GM21723 (cell line): ENCODE results near the gene RELA.
"Not testable (repeated sequence)": the region's sequence is repeated elsewhere in the genome, so short reads cannot be mapped to it uniquely, and the experiment has no call there.

Source experiments
- ATAC-seq: cut with Tn5 transposase; IDR thresholded peaks from one replicate; pipeline ENCODE4 v1.9.1; 2021; ENCODE audit warnings: mild to moderate bottlenecking, moderate library complexity; ENCODE audit not compliant: unreplicated experiment

Gene RELA

DNA sequence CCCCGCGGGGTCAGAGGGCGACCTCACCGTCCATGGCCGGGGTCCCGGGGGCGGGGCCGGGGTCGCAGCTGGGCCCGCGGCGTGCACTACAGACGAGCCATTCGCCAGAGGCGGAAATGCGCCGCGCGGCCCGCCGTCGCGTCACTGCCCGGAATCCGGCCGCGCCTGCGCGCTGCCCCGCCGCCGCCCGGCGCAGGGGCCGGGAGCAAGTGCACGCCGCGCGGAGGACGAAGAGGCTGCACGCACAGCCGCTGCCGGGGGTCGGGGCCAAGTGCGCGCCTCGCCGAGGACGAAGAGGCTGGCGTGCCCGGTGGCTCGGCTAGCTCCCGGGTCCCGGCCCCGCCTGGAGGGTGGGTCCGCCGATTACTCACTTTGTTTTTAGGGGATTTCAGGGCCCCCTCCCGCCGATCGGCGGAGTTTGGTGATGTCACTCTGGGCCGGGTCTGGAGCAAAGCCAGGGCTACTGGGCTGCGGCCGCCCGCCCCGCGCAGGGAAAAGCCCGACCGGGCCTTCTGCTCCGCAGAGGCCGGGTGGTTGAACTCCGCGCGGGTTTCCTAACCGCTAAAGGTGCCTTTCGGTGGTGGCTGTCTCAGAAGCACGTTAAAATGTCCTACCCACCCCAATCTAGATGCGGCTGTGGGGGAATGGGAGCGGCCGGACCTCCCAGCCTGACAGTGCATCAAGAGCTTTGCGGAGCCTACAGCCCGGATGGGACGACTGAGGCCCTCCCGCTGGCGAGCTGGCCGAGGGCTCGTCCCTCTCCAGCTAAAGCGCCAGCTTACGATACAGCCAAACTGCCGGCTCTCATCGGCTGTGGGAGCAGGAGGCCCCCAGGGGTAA is at the start of gene RELA:
Gene RELA, minus strand, starts transcription at position 118 of the 840 bp plus-strand sequence. Its CDS starts 84 bp downstream, at position 34.
- ATAC-seq = peak; percentile 72

DNA sequence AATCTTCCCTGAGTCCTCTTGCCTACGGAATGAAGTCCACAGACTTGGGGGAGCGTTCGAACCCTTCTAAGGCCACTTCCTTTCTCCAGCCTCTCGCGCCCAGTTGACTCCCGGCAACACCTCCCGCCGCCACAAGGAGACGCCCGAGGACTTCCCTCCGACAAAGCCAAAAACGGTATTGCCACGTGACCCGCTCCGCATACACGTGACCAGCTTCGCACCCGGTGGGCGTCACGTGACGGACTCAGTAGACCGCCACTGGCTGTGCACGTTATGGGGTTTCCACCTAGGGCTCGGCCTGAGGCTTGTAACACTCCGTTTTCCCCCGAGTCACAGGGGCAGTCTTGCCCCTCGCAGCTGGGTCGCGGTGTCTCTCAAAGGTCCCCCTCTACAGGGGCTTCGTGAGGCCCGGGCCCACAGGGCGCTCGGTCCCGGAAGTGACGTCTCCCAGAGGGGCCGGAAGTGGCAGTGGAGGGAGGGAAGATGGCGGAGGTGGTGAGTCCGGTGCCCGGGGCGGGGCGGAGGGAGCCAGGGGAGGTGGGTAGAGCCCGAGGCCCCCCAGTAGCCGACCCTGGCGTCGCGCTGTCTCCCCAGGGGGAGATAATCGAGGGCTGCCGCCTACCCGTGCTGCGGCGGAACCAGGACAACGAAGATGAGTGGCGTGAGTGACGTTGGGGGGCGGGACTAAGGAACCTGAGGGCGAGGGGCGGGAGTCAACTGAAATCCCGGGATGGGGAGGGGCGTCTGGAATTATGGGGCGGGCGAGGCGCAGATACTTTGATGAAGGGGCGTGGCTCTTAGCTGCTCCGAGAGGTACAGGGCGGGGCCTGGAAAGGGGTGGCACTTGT is 49.3 kb upstream of the RELA start, which contains the start of gene KAT5:
Gene KAT5, plus strand, starts transcription at position 468 of the 848 bp plus-strand sequence. Its CDS starts 16 bp downstream, at position 484.
- ATAC-seq = peak; percentile 77

GRCh38 chr11:65710421-65710820 is 47.7 kb upstream of the RELA start:
- ATAC-seq = no peak

DNA sequence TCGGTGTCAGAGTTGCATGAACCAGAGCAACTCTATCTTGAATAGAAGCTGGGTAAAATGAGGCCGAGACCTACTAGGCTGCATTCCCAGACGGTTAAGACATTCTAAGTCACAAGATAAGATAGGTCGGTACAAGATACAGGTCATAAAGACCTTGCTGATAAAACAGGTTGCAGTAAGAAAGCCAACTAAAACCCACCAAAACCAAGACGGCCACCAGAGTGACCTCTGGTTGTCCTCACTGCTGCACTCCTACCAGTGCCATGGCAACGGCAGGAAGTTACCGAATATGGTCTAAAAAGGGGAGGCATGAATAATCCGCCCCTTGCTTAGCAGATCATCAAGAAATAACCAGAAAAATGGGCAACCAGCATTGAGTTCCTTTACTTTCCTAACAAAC is 46.9 kb upstream of the RELA start:
- no peak for ATAC-seq

DNA sequence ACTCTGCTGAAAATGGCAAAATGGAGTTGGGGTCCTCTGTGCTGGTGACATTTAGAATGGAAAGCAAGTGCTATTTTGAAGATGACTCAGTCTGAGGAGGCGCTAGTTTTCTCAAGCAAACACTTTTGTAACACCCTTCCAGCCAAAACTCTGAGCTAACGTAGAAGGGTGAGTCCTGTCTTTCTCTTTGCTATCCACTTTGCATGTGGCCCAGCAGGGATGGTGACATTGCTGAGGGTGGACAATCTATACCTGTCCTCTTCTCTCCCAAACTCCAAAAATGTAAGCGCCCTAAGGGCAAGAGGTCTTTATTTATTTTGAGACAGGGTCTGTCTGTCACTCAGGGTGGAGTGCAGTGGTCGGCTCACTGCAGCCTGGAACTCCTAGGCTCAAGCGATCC is 45.7 kb upstream of the RELA start:
- ATAC-seq = no peak

GRCh38 chr11:65707002-65707401 is 44.3 kb upstream of the RELA start:
- ATAC-seq = not testable (repeated sequence)

DNA sequence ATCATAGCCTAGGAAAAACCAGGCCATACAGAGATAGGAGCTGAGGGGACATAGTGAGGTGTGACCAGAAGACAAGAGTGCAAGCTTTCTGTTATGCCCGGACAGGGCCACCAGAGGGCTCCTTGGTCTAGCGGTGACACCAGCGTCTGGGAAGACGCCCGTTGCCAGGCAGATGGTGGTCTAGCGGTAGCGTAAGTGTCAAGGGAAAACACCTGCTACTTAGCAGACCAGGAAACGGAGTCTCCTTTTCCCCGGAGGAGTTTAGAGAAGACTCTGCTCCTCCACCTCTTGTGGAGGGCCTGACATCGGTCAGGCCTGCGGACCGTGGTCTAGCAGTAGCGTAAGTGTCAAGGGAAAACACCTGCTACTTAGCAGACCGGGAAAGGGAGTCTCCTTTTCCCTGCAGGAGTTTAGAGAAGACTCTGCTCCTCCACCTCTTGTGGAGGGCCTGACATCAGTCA is 43.6 kb upstream of the RELA start:
- ATAC-seq = not testable (repeated sequence)

DNA sequence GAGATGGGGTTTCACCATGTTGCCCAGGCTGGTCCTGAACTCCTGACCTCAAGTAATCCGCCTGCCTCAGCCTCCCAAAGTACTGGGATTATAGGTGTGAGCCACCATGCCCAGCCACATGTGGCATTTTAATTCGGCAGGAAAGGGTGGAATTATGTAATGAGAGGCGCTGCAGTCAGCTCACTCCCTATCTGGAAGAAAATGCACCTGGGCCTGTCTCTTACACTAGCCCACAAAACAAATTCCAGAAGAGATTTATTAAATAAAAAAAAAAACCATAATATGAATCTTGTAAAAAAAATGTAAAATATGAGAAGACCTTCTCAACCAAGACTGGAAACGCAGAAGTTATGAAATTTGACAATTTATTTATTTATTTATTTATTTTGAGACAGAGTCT is 41.1 kb upstream of the RELA start:
- no peak for ATAC-seq

DNA sequence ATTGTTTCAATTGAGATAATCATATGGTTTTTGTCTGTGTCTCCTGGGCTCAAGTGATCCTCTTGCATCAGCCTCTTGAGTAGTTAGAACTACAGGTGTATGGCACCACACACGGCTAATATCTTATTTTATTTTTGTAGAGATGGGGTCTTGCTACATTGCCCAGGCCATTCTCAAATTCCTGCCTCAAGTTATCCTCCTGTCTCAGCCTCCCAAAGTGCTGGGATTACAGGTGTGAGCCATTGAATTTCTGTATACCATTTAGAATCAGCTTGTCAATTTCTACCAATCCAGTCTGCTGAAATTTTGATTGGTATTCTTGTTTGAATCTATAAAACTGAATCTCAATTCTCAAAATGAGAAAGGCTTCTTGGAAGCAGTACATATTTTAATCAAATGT is 39.0 kb upstream of the RELA start:
- no peak for ATAC-seq

DNA sequence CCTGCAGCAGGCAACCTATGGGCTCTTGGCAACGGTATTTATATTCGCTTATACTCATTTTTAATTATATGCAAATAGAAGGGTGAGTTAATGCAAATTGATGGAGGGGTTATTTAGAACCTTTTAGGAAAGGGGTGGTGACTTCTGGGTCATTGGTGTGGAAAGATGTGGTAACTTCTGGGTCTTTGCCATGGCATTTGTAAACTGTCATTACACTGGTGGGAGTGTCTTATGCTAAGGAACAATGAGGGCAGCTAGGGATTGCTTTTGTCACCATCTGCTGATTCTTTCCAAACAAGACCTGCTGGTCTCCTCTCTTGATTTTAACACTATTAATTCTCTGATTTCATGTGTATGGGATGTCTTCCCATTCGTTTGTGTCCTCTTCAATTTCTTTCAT is 37.7 kb upstream of the RELA start:
- ATAC-seq = no peak

GRCh38 chr11:65699306-65699705 is 36.6 kb upstream of the RELA start:
- ATAC-seq = no peak

- ATAC-seq = no peak
These were observed 35.5 kb upstream of the RELA start for GRCh38 chr11:65698205-65698604.

- no peak for ATAC-seq
These were observed 34.3 kb upstream of the RELA start for GRCh38 chr11:65696802-65697552.

DNA sequence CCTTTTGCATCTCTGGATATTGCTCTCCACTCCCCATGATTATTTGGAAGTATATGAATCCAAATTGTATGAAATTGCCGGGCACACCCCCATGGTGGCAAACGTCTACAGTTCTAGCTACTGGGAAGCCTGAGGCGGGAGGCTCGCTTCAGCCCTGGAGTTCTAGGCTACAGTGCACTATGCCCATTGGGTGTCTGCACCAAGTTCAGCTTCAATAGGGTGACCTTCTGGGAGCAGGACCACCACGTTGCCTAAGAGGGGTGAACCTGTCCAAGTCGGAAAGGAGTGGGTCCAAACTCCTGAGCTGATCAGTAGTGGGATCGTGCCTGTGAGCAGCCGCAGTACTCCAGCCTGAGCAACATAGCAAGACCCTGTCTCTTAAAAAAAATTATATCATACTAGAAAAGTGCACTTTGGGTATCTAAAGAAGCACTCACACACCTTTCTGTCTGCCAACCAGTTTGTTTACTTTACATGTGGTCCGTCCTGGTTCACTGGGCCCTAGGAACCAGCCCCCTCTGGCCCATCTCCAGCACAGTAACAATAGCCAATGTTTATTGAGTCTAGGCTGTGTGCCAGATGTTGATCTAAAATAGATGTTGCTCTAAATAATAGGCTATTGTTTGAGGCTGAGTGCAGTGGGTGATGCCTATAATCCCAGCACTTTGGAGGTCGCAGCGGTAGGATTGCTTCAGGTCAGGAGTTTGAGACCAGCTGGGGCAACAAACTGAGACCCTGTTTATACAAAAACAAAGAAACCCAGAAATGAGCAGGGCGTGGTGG is 32.9 kb upstream of the RELA start:
- no peak for ATAC-seq

GRCh38 chr11:65692367-65692766 is 29.7 kb upstream of the RELA start:
- no peak for ATAC-seq

GRCh38 chr11:65691847-65692246 is 29.1 kb upstream of the RELA start:
- not testable (repeated sequence) for ATAC-seq

DNA sequence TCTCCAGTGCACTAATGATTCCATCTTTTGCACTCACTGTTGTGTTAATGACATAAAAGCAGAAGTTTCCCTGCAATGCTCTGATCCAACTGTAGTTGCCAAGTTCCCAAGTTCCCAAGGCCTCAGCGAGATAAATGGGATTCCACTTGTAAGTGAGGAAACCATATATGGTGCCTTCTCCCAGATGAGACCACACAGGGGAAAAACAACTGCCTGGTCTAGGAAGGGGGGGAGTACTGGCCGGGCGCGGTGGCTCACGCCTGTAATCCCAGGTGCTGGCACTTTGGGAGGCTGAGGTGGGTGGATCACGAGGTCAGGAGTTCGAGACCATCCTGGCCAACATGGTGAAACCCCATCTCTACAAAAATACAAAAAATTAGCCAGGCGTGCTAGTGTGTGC is 23.3 kb upstream of the RELA start:
- no peak for ATAC-seq

GRCh38 chr11:65683480-65683879 is 20.8 kb upstream of the RELA start:
- ATAC-seq = not testable (repeated sequence)

GRCh38 chr11:65680192-65680743 is 17.6 kb upstream of the RELA start:
- ATAC-seq = no peak

GRCh38 chr11:65672982-65673381 is 10.3 kb upstream of the RELA start:
- no peak for ATAC-seq
